SK-N-SH (cell line): ENCODE data around the gene ACSF3.

Source experiments
- CTCF ChIP-seq: fragments of 200-600 bp; sonication (generic); IDR thresholded peaks from 2 replicates; pipeline ENCODE4 v1.6.1; 2017; ENCODE audit warnings: antibody characterized with exemption, mild to moderate bottlenecking, moderate library complexity
- EP300 ChIP-seq, 2 experiments: IDR thresholded peaks; 2 replicates each; pipeline versions ENCODE4 v1.4.0 to v1.6.1; 2012; ENCODE audit warnings: borderline replicate concordance in 1 of 2, low read depth in 1 of 2, low read length in 1 of 2
- RXRA ChIP-seq: IDR thresholded peaks from 2 replicates; pipeline ENCODE4 v1.4.0; 2012; ENCODE audit warnings: low read depth, mild to moderate bottlenecking, borderline replicate concordance
- SIN3A ChIP-seq: IDR thresholded peaks from 2 replicates; pipeline ENCODE4 v1.6.1; 2012; ENCODE audit warnings: low read depth, mild to moderate bottlenecking, low read length, moderate library complexity, borderline replicate concordance

GRCh38 chr16:89055313-89055712, 38.3 kb upstream of the ACSF3 start:
- no peak for TF ChIP-seq RXRA
- no peak for TF ChIP-seq SIN3A
- TF ChIP-seq CTCF, result no peak
- TF ChIP-seq EP300 (IDR thresholded peaks at IDR 0.05; ENCODE audit: borderline replicate concordance in 1 of 2, low read depth in 1 of 2, low read length in 1 of 2), result no peak
